Spinal cord (tissue), 10 donors: ENCODE data around the gene OXA1L. TPM values are rescaled to one million over a fixed set of nuclear protein-coding genes. Genes with fewer than 3 reads are reported as not detected.
"Not testable (repeated sequence)": the region's sequence is repeated elsewhere in the genome, so short reads cannot be mapped to it uniquely, and the experiment has no call there.

Source experiments
- DNase-seq, 6 donors: peaks; one replicate each; pipeline versions ENCODE4 v3.0.0 to v3.0.0-alpha.2; 2013 to 2015; ENCODE audit warnings: low spot score in 6 of 6, low read depth in 4 of 6
- H3K27ac ChIP-seq: one replicate; pipeline ENCODE4 v1.5.1; 2013; ENCODE audit warnings: low read depth, low read length, control low read depth
- H3K27me3 ChIP-seq: one replicate; pipeline ENCODE4 v1.6.1; 2013; ENCODE audit warnings: low read length; ENCODE audit not compliant: control insufficient read depth, insufficient read depth
- H3K36me3 ChIP-seq: one replicate; pipeline ENCODE4 v1.6.1; 2013; ENCODE audit warnings: low read length; ENCODE audit not compliant: control insufficient read depth, insufficient read depth
- H3K4me1 ChIP-seq: one replicate; pipeline ENCODE4 v1.6.1; 2013; ENCODE audit warnings: low read length; ENCODE audit not compliant: control insufficient read depth, insufficient read depth
- H3K4me3 ChIP-seq: one replicate; pipeline ENCODE4 v1.5.1; 2013; ENCODE audit warnings: low read depth, low read length, control low read depth
- H3K9me3 ChIP-seq: one replicate; pipeline ENCODE4 v1.6.1; 2013; ENCODE audit warnings: low read length; ENCODE audit not compliant: control insufficient read depth, insufficient read depth
- WGBS: methylation state at CpG from one replicate; pipeline ENCODE4 v1.1.5; 2013; ENCODE audit warnings: missing lambda C conversion rate; ENCODE audit not compliant: insufficient coverage; 5-methylcytosine and 5-hydroxymethylcytosine counted together
- long read RNA-seq, 4 donors: transcript quantifications; one replicate each; lab custom pipeline, GENCODE V29; 2026
- polyA plus RNA-seq, 2 donors: library from polyadenylated mRNA; unstranded; fragments of 120-200 nt; gene quantifications; one replicate each; pipeline ENCODE4 v1.2.1, GENCODE V29; 2013; ENCODE audit not compliant: insufficient read length in 2 of 2
- total RNA-seq, 2 donors: library from RNA; depleted of rRNA in 1 of 2; stranded (reverse); fragments of 120-200 nt in 1 of 2; fragments of >200 nt in 1 of 2; gene quantifications; one replicate each; pipeline versions ENCODE4 v1.2.3 to v1.2.4, GENCODE V29; 2013 to 2014
- donor health status: healthy.

The OXA1L gene
- total RNA-seq: 10 to 100 TPM; 45.9 to 98.7 TPM
- polyA plus RNA-seq: 10 to 100 TPM; 90.0 to 96.7 TPM
- long read RNA-seq, donor 1, transcript OXA1L-201 (10 exons, 1,719 nt): major isoform, 23 of 42 reads
- long read RNA-seq, donor 1, partial matches to known transcripts: 19 of 42 reads
- long read RNA-seq, donor 1, other reads (novel, unspliced or antisense): 0 of 42 reads
- long read RNA-seq, donor 2, transcript OXA1L-201 (10 exons, 1,719 nt): major isoform, 5 of 11 reads
- long read RNA-seq, donor 2, partial matches to known transcripts: 6 of 11 reads
- long read RNA-seq, donor 2, other reads (novel, unspliced or antisense): 0 of 11 reads
- long read RNA-seq, donor 3, transcript OXA1L-201 (10 exons, 1,719 nt): major isoform, 9 of 10 reads
- long read RNA-seq, donor 3, partial matches to known transcripts: 0 of 10 reads
- long read RNA-seq, donor 3, other reads (novel, unspliced or antisense): 0 of 10 reads
- long read RNA-seq, donor 4, transcript OXA1L-201 (10 exons, 1,719 nt): major isoform, 44 of 127 reads
- long read RNA-seq, donor 4, partial matches to known transcripts: 79 of 127 reads
- long read RNA-seq, donor 4, other reads (novel, unspliced or antisense): 0 of 127 reads

DNA sequence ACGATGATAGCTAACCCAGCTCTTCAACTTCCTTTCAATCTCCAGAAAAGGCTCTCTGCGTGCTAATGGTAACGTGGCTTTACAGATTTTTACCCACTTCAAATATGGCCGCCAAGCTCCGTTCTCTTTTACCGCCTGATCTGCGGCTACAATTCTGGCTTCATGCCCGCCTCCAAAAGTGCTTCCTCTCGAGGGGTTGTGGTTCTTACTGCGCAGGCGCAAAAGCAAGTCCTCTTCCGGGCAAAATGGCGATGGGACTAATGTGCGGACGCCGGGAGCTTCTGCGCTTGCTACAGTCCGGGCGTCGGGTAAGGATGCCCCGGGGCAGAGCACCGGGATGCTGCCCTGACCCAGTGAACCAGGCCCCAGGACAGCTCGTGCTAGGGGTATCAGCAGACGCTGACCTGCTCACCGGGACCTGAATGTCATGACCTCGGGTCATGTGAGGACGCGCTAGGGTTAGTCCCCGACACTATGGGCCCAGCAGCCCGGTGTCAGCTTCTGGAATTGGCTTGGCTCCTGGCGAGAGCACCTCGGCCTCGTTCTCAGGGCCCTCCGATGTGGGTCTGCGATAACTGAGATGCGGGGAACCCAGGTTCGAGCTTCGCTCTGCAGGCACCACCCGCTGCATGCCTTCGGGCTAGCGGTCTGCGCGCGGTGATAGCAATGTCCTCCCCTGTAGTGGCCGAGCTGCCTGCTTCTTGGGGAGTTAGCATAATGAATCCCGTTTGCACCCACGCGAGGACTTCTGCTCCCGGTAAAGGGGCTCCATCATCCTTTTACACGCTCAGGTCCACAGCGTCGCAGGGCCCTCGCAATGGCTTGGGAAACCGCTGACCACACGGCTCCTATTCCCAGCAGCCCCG lies at the start of gene OXA1L:
TSS of gene OXA1L (plus strand) at position 232 of the 866 bp plus-strand sequence. CDS start at position 246, 14 bp downstream.
- 0% methylated on average over 56 of the region's 56 CpGs for WGBS
- H3K4me1 ChIP-seq: peaks cover 13% of the 10 kb centered on the region
- peak; percentile 89 to 100 (median 98) for DNase-seq

DNA sequence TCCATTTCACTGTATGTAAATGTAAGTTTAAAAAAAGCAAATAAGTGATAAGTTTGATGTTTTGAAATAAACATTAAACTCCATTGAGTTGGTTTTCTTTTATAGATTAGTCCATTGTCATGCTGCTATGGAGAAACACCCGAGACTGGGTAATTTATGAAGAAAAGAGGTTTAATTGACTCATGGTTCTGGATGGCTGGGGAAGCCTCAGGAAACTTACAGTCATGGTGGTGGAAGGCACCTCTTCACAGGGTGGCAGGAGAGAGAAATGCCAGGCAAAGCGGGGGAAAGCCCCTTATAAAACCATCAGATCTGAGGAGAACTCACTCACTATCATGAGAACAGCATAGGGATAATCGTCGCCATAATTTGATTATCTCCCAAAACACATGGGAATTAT lies 48.4 kb upstream of the OXA1L start:
- Histone ChIP-seq H3K4me1 (no peaks in the 10 kb centered on the region), H3K27ac (no peak overlapping the region), H3K4me3 (no peak overlapping the region), H3K27me3 (no peaks in the 10 kb centered on the region), H3K36me3 (no peaks in the 10 kb centered on the region), H3K9me3 (no peaks in the 10 kb centered on the region)
- WGBS: 71% methylated on average over 1 of the region's 4 CpGs
- no peak for DNase-seq

More for the DNA sequence above, at the start of gene OXA1L:
- H3K27me3 ChIP-seq: no peaks in the 10 kb centered on the region
- peaks cover 24% of the 10 kb centered on the region for H3K36me3 ChIP-seq
- peaks cover 4% of the 10 kb centered on the region for H3K9me3 ChIP-seq
- H3K4me3 ChIP-seq: peak within 1 kb of the TSS; percentile 85
- peak within 1 kb of the TSS; percentile 89 for H3K27ac ChIP-seq

DNA sequence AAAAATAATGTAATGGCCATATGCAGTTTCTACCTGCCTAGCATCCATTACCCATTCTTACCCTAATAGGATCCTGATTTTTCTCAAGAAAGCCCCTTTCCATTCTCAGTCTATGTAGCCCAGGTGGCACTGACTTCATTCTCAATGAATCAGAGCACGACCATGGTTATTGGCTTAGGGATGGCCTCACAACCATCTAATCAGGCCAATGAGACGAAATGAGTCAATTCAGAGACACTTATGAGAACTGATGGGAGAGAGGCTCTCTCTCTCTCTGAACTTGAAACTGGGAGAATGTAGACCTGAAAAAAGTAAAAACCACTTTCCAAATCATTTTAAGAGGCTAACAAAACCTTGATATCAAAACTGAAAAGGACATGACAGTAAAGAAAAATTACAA lies 45.3 kb upstream of the OXA1L start:
- no peaks in the 10 kb centered on the region for H3K27me3 ChIP-seq
- DNase-seq: no peak
- H3K36me3 ChIP-seq: no peaks in the 10 kb centered on the region
- no peaks in the 10 kb centered on the region for H3K9me3 ChIP-seq
- no peaks in the 10 kb centered on the region for H3K4me1 ChIP-seq
- H3K27ac ChIP-seq: no peak overlapping the region
- no CpG with 5 or more reads among the region's 2 CpGs for WGBS
- H3K4me3 ChIP-seq: no peak overlapping the region

DNA sequence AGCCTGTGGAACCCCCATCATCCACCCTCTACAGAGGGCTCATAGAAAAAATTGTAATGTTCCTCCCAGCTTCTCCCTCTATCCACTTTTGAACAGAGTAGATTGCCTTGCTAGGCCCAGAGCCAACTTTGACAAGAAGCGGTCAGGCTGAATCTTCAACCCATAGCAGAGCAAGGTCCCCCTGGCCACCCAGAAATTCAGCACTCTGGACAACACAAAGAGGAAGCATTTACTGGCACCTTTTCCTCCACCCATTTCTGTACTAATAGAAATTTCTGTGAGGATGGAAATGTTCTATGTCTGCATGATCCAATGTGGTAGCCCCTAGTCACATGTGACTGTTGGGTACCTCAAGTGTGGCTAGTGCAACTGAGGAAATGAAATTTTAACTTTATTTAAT lies 42.7 kb upstream of the OXA1L start:
- Histone ChIP-seq H3K27me3 (no peaks in the 10 kb centered on the region), H3K4me3 (no peak overlapping the region), H3K27ac (no peak overlapping the region), H3K36me3 (no peaks in the 10 kb centered on the region), H3K4me1 (no peaks in the 10 kb centered on the region), H3K9me3 (no peaks in the 10 kb centered on the region)
- DNase-seq: no peak
- 100% methylated on average over 1 of the region's 1 CpG for WGBS

DNA sequence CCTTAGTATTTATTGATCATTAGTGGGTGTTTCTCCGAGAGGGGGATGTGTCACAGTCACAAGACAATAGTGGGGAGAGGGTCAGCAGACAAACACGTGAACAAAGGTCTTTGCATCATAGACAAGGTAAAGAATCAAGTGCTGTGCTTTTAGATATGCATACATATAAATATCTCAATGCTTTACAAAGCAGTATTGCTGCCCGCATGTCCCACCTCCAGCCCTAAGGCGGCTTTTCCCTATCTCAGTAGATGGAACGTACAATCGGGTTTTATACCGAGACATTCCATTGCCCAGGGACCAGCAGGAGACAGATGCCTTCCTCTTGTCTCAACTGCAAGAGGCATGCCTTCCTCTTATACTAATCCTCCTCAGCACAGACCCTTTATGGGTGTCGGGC lies 41.6 kb upstream of the OXA1L start:
- WGBS: no CpG with 5 or more reads among the region's 8 CpGs
- H3K4me1 ChIP-seq, DNase-seq, H3K9me3 ChIP-seq, H3K4me3 ChIP-seq, H3K36me3 ChIP-seq, H3K27ac ChIP-seq, H3K27me3 ChIP-seq: not testable (repeated sequence)

DNA sequence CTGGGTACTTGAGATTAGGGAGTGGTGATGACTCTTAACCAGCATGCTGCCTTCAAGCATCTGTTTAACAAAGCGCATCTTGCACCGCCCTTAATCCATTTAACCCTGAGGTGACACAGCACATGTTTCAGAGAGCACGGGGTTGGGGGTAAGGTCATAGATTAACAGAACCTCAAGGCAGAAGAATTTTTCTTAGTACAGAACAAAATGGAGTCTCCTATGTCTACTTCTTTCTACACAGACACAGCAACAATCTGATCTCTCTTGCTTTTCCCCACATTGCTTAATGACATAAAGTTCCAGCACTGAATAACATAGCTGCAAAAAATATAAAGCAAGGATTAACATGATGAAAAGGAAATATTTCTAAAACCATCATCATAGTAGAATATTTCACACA lies 41.1 kb upstream of the OXA1L start:
- H3K4me3 ChIP-seq: not testable (repeated sequence)

DNA sequence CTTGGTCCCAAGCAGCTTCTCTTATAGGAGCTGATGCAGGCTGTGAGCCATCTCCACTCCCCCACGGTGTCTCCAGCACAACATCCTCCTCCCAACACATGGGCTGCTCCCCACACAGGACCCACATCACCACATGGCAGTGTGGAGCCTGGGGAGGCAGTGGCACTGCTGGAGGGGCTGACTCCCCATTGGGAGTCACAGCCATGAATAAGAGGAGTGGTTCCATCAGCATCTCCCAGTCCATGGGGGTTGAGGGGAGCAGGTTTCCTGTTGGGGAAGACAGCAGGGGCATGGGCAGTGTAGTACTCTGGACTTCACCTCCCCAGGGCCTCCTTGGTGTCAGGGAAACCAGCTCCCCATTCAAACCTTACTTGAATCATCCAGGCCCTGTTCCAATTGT lies 40.5 kb upstream of the OXA1L start:
- Histone ChIP-seq H3K27me3 (no peaks in the 10 kb centered on the region), H3K4me3 (no peak overlapping the region), H3K4me1 (no peaks in the 10 kb centered on the region), H3K36me3 (no peaks in the 10 kb centered on the region), H3K27ac (no peak overlapping the region), H3K9me3 (no peaks in the 10 kb centered on the region)
- WGBS: no CpG with 5 or more reads among the region's 1 CpG
- no peak for DNase-seq

More for the DNA sequence above, 41.1 kb upstream of the OXA1L start:
- H3K36me3 ChIP-seq, H3K9me3 ChIP-seq, H3K4me1 ChIP-seq, DNase-seq, H3K27ac ChIP-seq, H3K27me3 ChIP-seq: not testable (repeated sequence)
- WGBS: no CpG with 5 or more reads among the region's 3 CpGs

DNA sequence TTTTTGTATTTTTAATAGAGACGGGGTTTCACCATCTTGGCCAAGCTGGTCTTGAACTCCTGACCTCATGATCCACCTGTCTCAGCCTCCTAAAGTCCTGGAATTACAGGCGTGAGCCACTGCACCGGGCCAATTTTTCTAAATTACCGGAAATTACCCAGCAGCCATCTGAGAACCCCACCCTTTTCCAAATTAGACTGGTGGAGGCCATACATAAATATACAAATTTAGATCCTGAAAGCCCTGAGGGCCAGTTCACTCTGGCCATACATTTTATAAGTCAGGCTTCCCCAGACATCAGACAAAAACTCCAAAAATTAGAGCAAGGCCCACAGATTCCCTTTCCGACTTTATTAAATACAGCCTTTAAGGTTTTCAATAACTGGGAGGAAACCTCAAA lies 34.4 kb upstream of the OXA1L start:
- not testable (repeated sequence) for H3K36me3 ChIP-seq, H3K4me3 ChIP-seq, H3K27ac ChIP-seq, H3K27me3 ChIP-seq, H3K4me1 ChIP-seq, DNase-seq, H3K9me3 ChIP-seq
- 89% methylated on average over 5 of the region's 5 CpGs for WGBS

DNA sequence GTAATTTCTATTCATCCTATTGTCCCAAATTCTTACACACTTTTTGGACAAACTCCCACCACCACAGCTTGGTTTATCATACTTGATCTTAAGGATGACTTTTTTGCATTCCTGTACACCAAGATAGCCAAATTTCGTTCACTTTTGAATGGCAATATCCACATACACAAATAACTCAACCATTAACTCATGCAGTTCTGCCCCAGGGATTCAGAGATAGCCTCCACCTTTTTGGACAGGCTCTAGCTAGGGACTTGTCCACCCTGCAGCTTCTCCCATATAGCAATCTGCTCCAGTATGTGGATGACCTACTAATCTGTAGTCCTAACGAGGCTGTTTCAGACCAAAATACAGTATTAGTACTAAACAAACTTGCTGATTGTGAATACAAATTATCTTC lies 32.7 kb upstream of the OXA1L start:
- Histone ChIP-seq H3K27ac (no peak overlapping the region), H3K36me3 (no peaks in the 10 kb centered on the region), H3K4me3 (no peak overlapping the region), H3K27me3 (no peaks in the 10 kb centered on the region), H3K9me3 (no peaks in the 10 kb centered on the region), H3K4me1 (no peaks in the 10 kb centered on the region)
- DNase-seq: no peak
- 88% methylated on average over 2 of the region's 2 CpGs for WGBS
